K562 (cell line): ENCODE measurements around the gene DGAT2. TPM values are rescaled to one million over a fixed set of nuclear protein-coding genes. Genes with fewer than 3 reads are reported as not detected.

Source experiments
- ATAC-seq: fragments of 200-7000 bp; cut with Tn5 transposase; 3 replicates; pipeline ENCODE4 v1.9.1; 2020; ENCODE audit warnings: moderate library complexity
- BruUV-seq: library from RNA; stranded (reverse); fragments of 400-500 nt; replicated peaks from 2 replicates; lab custom pipeline; 2021; lab: Mats Ljungman, UMichigan
- CTCF ChIA-PET: fragments of 300-600 bp; formaldehyde crosslinking; extraction: SDS; loops from one replicate; lab custom pipeline; 2021; ENCODE audit warnings: low intra/inter-chr PET ratio; lab: Yijun Ruan, JAX
- POLR2A ChIA-PET: fragments of 300-600, 350-650 bp; sonication (Branson Sonifier 250); formaldehyde crosslinking; extraction: SDS; loops from one replicate; lab custom pipeline; 2021; ENCODE audit warnings: antibody characterized with exemption, inconsistent platforms; lab: Yijun Ruan, JAX
- DNase-seq, 4 experiments: peaks; one replicate each; pipeline versions ENCODE4 v3.0.0 to v3.0.0-alpha.2; 2011 to 2018; ENCODE audit warnings: low spot score in 3 of 4, mixed read lengths in 3 of 4; ENCODE audit errors: extremely low read depth in 1 of 4
- FAIRE-seq: peaks from 2 replicates; lab custom pipeline; 2011; peaks lifted over from hg19 to GRCh38; lab: Jason Lieb, UNC
- H2AFZ ChIP-seq: 2 replicates; pipeline ENCODE4 v1.6.0; 2011; ENCODE audit warnings: low read depth, low read length, control low read depth, inconsistent platforms
- H3K27ac ChIP-seq: fragments of 200-600 bp; 3 replicates; pipeline ENCODE4 v1.8.0; 2011; ENCODE audit warnings: low read depth, mild to moderate bottlenecking, control low read depth, inconsistent platforms, low read length, moderate library complexity, mixed read lengths; ENCODE audit errors: extremely low read depth
- H3K27me3 ChIP-seq, 2 experiments: fragments of 300-600 bp in 1 of 2; 2 replicates in 1 of 2; 3 replicates in 1 of 2; pipeline versions ENCODE4 v1.6.0 to v1.8.0; 2011; ENCODE audit warnings: inconsistent platforms in 2 of 2, low read length in 2 of 2, mild to moderate bottlenecking in 1 of 2, mixed read lengths in 1 of 2, moderate library complexity in 1 of 2; ENCODE audit not compliant: control insufficient read depth in 2 of 2, insufficient read depth in 2 of 2
- H3K36me3 ChIP-seq: fragments of 300-600 bp; 3 replicates; pipeline ENCODE4 v1.8.0; 2011; ENCODE audit warnings: mild to moderate bottlenecking, low read length, inconsistent platforms; ENCODE audit not compliant: control insufficient read depth, insufficient read depth
- H3K4me1 ChIP-seq, 2 experiments: fragments of 200-600 bp in 1 of 2; replicated peaks in 1 of 2; 2 replicates in 1 of 2; 3 replicates in 1 of 2; pipeline versions ENCODE4 v1.5.1 to v1.8.0; 2011; ENCODE audit warnings: inconsistent platforms in 2 of 2, low read length in 2 of 2, mild to moderate bottlenecking in 1 of 2, mixed read lengths in 1 of 2, moderate library complexity in 1 of 2; ENCODE audit not compliant: control insufficient read depth in 2 of 2, insufficient read depth in 2 of 2
- H3K4me2 ChIP-seq: 2 replicates; pipeline ENCODE4 v1.6.1; 2011; ENCODE audit warnings: low read length, control low read depth, inconsistent platforms, mixed read lengths; ENCODE audit not compliant: insufficient read depth
- H3K4me3 ChIP-seq: fragments of 200-600 bp; sonication (generic), shearing (Covaris generic); 2 replicates; pipeline ENCODE4 v1.5.1; 2016; ENCODE audit warnings: control low read depth, inconsistent platforms
- H3K79me2 ChIP-seq: fragments of 200-600 bp; 3 replicates; pipeline ENCODE4 v1.8.0; 2011; ENCODE audit warnings: low read length, inconsistent platforms; ENCODE audit not compliant: control insufficient read depth, insufficient read depth
- H3K9ac ChIP-seq, 2 experiments: 2 replicates each; pipeline versions ENCODE4 v1.6.0 to v1.6.1; 2011; ENCODE audit warnings: low read depth in 2 of 2, low read length in 2 of 2, control low read depth in 1 of 2, inconsistent platforms in 1 of 2, mild to moderate bottlenecking in 1 of 2, mixed read lengths in 1 of 2; ENCODE audit not compliant: insufficient read depth in 1 of 2
- H3K9me1 ChIP-seq: one replicate; pipeline ENCODE4 v1.6.0; 2011; ENCODE audit warnings: inconsistent platforms, mild to moderate bottlenecking, low read length, moderate library complexity; ENCODE audit not compliant: control insufficient read depth, insufficient read depth
- H3K9me3 ChIP-seq: replicated peaks from 2 replicates; pipeline ENCODE4 v1.5.1; 2011; ENCODE audit warnings: low read depth, low read length, inconsistent platforms; ENCODE audit not compliant: control insufficient read depth, insufficient read depth
- H4K20me1 ChIP-seq: replicated peaks from 2 replicates; pipeline ENCODE4 v1.6.1; 2011; ENCODE audit warnings: low read length, inconsistent platforms, mixed read lengths; ENCODE audit not compliant: control insufficient read depth, insufficient read depth
- FOSL1 ChIP-seq: fragments of 200-800 bp; sonication (Bioruptor generic); conservative IDR thresholded peaks from 2 replicates; pipeline ENCODE4 v1.6.1; 2016; ENCODE audit warnings: missing genetic modification characterization, missing compliant biosample characterization
- FOXP1 ChIP-seq: sonication (generic); formaldehyde crosslinking; IDR thresholded peaks from 2 replicates; pipeline ENCODE4 v1.8.0; 2022; ENCODE audit warnings: mild to moderate bottlenecking, missing genetic modification reagents
- HDAC2 ChIP-seq: fragments of 450-650 bp; IDR thresholded peaks from 2 replicates; pipeline ENCODE4 v1.6.1; 2016; ENCODE audit warnings: mild to moderate bottlenecking
- HDAC8 ChIP-seq: fragments of 450-650 bp; IDR thresholded peaks from 2 replicates; pipeline ENCODE4 v1.6.1; 2016; ENCODE audit warnings: mild to moderate bottlenecking, missing genetic modification characterization, moderate library complexity, missing compliant biosample characterization
- KDM1A ChIP-seq, 2 experiments: fragments of 450-650 bp; IDR thresholded peaks; 2 replicates each; pipeline ENCODE4 v1.6.1; 2016; ENCODE audit warnings: mild to moderate bottlenecking in 2 of 2
- SIX5 ChIP-seq, 2 experiments: IDR thresholded peaks; 2 replicates each; pipeline ENCODE4 v1.6.1; 2011; ENCODE audit warnings: low read length in 2 of 2, borderline replicate concordance in 1 of 2, low read depth in 1 of 2, mild to moderate bottlenecking in 1 of 2, moderate library complexity in 1 of 2; ENCODE audit not compliant: insufficient read depth in 1 of 2
- TCF7L2 ChIP-seq: fragments of 150-350 bp; IDR thresholded peaks from 2 replicates; pipeline ENCODE4 v1.6.1; 2016; ENCODE audit warnings: low read depth, mild to moderate bottlenecking, low read length, moderate library complexity
- TFAM ChIP-seq: fragments of 250-450 bp; sonication (Bioruptor Pico); conservative IDR thresholded peaks from 2 replicates; pipeline ENCODE4 v1.5.0; 2021; ENCODE audit warnings: mild to moderate bottlenecking, moderate library complexity
- THRAP3 ChIP-seq: fragments of 450-650 bp; IDR thresholded peaks from 2 replicates; pipeline ENCODE4 v1.6.1; 2016; ENCODE audit warnings: mild to moderate bottlenecking, inconsistent platforms, borderline replicate concordance
- ZNF24 ChIP-seq: fragments of 450-650 bp; IDR thresholded peaks from 2 replicates; pipeline ENCODE4 v1.6.1; 2016
- WGBS: fragments of 100-300 bp; shearing (Covaris generic); methylation state at CpG from one replicate; pipeline ENCODE4 v1.1.6; 2016; ENCODE audit warnings: low coverage, mixed read lengths; ENCODE audit not compliant: insufficient coverage; ENCODE audit errors: missing lambda C conversion rate; 5-methylcytosine and 5-hydroxymethylcytosine counted together
- in situ Hi-C: fragments of 300-500 bp; cut with MboI; formaldehyde crosslinking; loops from 4 replicates; pipeline ENCODE4 v1.15.0; 2018; ENCODE audit warnings: inconsistent platforms, mixed read lengths
- intact Hi-C: fragments of 100-400 bp; cut with micrococcal nuclease; formaldehyde crosslinking; loops from 2 replicates; pipeline ENCODE4 v1.14.2; 2022
- polyA plus RNA-seq, 8 experiments: library from polyadenylated mRNA; depleted of rRNA in 4 of 8; stranded (reverse) in 5 of 8; unstranded in 3 of 8; fragments of >200 nt; fragmentation: Nextera tagmentation in 2 of 8; fragmentation: Illumina TruSeq in 1 of 8; extraction: Ambion mirVana in 2 of 8; extraction: Trizol in 1 of 8; gene quantifications; 2 replicates each; pipeline versions ENCODE4 v1.2.1 to v1.2.3, GENCODE V29; 2011 to 2014; ENCODE audit warnings: inconsistent platforms in 1 of 8, missing spikeins in 1 of 8
- total RNA-seq, 7 experiments: library from RNA; depleted of rRNA in 6 of 7; stranded (reverse); fragments of >200 nt in 6 of 7; fragmentation: Illumina TruSeq in 2 of 7; extraction: Trizol in 2 of 7; gene quantifications; 2 replicates each; pipeline versions ENCODE4 v1.2.1 to v1.2.3, GENCODE V29; 2011 to 2021; ENCODE audit warnings: low replicate concordance in 1 of 7
- TF ChIP-seq, protein P1 (sequence below), 3 experiments: fragments of 200-800 bp in 1 of 3; fragments of 250-450 bp in 1 of 3; fragments of 450-650 bp in 1 of 3; sonication (Bioruptor Pico) in 1 of 3; sonication (Bioruptor generic) in 1 of 3; formaldehyde crosslinking in 1 of 3; IDR thresholded peaks; 2 replicates each; pipeline versions ENCODE4 v1.6.1 to v1.8.0; 2016 to 2022; ENCODE audit warnings: mild to moderate bottlenecking in 2 of 3, missing genetic modification characterization in 2 of 3, missing compliant biosample characterization in 1 of 3, moderate library complexity in 1 of 3

Gene DGAT2
- total and polyA plus RNA-seq, 9 of the 15 experiments (the other 6 are each of a cell fraction or from before 2014, with no cell fraction given): 0.68 to 2.8 (median 1.8) TPM

DNA sequence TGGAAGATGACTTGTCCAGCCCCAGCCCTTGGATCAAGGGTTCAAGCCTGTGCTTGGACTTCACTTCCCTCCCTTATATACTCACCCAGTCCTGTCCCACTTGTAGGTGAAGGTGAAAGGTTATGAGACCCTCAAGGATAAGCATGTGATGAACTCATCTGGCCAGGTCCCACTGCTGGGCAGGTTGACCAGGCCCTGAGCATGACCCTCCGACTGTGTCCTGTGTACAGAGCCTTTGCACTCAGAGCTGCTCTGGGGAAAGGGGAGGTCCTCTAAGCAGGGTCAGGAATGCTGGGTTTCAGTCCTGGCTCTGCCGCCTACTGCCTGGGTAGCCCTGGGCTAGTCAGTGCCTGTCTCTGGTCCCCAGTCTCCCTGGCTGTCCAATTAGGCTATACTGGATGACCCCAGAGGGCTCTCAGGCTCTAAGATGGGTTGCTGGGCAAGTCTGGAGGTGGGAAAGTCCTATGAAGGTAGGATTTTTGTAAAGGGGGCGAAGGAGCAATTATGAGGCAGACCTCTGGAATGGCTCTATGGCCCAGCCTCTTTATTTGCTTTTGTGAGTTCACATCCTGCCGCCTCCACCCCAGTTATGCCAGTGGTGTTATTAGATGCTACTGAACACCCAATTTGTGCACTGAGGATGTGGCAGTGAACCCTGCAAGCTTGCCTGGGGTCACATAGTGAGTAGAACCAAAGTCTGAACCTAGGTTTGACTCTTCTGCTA, 14.1 kb downstream of the DGAT2 start:
- no TSS peak for BruUV-seq
- WGBS: 48% methylated on average over 4 of the region's 4 CpGs
- H3K9ac ChIP-seq: peak overlapping the region in 1 of 2 experiments; percentile 43; a peak in 2 of 4 replicates
- no peak for DNase-seq
- CTCF ChIA-PET: no interaction called here
- H3K27ac ChIP-seq: no peak overlapping the region
- no peaks in the 10 kb centered on the region for H3K9me3 ChIP-seq
- no peak overlapping the region for H2AFZ ChIP-seq
- H3K4me2 ChIP-seq: no peak overlapping the region
- FAIRE-seq: no peak
- intact Hi-C loops (no loop called here), in situ Hi-C loops (loop anchor here (10.0 kb wide), 1 partner anchor 338 kb away; no protein-coding TSS in a partner anchor)
- peaks cover 2 to 6% of the 10 kb centered on the region in 2 experiments; a peak in 3 of 5 replicates for H3K4me1 ChIP-seq
- H4K20me1 ChIP-seq: no peaks in the 10 kb centered on the region
- H3K27me3 ChIP-seq: no peaks in the 10 kb centered on the region
- no peaks in the 10 kb centered on the region for H3K36me3 ChIP-seq
- POLR2A ChIA-PET: interaction anchor here (0.7 kb wide), 1 partner anchor 14 kb away, joined by 3 read pairs; no protein-coding TSS in a partner anchor
- H3K9me1 ChIP-seq: no peaks in the 10 kb centered on the region
- no peak overlapping the region for H3K4me3 ChIP-seq
- no peaks in the 10 kb centered on the region for H3K79me2 ChIP-seq
- TF ChIP-seq FOXP1 (CRISPR knock-in tag) (no peak), KDM1A (IDR thresholded peaks at IDR 0.05) (no peak), TCF7L2 (no peak), TFAM (CRISPR knock-in tag) (no peak), THRAP3 (no peak), HDAC8 (tag) (no peak), SIX5 (IDR thresholded peaks at IDR 0.05; ENCODE audit: borderline replicate concordance in 1 of 2, insufficient read depth in 1 of 2, low read depth in 1 of 2, low read length in 2 of 2) (no peak), FOSL1 (no peak), HDAC2 (no peak), ZNF24 (no peak)
- TF ChIP-seq, protein P1, sequence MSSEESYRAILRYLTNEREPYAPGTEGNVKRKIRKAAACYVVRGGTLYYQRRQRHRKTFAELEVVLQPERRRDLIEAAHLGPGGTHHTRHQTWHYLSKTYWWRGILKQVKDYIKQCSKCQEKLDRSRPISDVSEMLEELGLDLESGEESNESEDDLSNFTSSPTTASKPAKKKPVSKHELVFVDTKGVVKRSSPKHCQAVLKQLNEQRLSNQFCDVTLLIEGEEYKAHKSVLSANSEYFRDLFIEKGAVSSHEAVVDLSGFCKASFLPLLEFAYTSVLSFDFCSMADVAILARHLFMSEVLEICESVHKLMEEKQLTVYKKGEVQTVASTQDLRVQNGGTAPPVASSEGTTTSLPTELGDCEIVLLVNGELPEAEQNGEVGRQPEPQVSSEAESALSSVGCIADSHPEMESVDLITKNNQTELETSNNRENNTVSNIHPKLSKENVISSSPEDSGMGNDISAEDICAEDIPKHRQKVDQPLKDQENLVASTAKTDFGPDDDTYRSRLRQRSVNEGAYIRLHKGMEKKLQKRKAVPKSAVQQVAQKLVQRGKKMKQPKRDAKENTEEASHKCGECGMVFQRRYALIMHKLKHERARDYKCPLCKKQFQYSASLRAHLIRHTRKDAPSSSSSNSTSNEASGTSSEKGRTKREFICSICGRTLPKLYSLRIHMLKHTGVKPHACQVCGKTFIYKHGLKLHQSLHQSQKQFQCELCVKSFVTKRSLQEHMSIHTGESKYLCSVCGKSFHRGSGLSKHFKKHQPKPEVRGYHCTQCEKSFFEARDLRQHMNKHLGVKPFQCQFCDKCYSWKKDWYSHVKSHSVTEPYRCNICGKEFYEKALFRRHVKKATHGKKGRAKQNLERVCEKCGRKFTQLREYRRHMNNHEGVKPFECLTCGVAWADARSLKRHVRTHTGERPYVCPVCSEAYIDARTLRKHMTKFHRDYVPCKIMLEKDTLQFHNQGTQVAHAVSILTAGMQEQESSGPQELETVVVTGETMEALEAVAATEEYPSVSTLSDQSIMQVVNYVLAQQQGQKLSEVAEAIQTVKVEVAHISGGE (CRISPR knock-in tag; IDR thresholded peaks at IDR 0.05): no peak
- TF ChIP-seq, all 486 proteins: peak for 0
- ATAC-seq: no peak
